Psoas muscle (tissue), 8 donors: ENCODE results near the gene SVOPL. TPM values are rescaled to one million over a fixed set of nuclear protein-coding genes. Genes with fewer than 3 reads are reported as not detected.

Experiments
- ATAC-seq, 4 donors: fragments of 200-7000 bp; cut with Tn5 transposase; one replicate each; pipeline ENCODE4 v1.9.1; 2020; ENCODE audit warnings: moderate library complexity in 3 of 4, mild to moderate bottlenecking in 2 of 4
- DNase-seq, 2 donors: peaks; one replicate each; pipeline ENCODE4 v3.0.0-alpha.2; 2020
- H3K27ac ChIP-seq: fragments of 200-600 bp; one replicate; pipeline ENCODE4 v1.8.0; 2022
- H3K27me3 ChIP-seq, 3 donors: fragments of 200-600 bp in 1 of 3; one replicate each; pipeline versions ENCODE4 v1.6.1 to v1.8.0; 2013 to 2022; ENCODE audit warnings: low read length in 2 of 3, mild to moderate bottlenecking in 2 of 3, moderate library complexity in 1 of 3; ENCODE audit not compliant: insufficient read depth in 3 of 3
- H3K36me3 ChIP-seq, 2 donors: fragments of 200-600 bp in 1 of 2; one replicate each; pipeline versions ENCODE4 v1.6.1 to v1.8.0; 2013 to 2022; ENCODE audit warnings: low read depth in 1 of 2, mild to moderate bottlenecking in 1 of 2, moderate library complexity in 1 of 2; ENCODE audit not compliant: insufficient read depth in 1 of 2
- H3K4me1 ChIP-seq: fragments of 200-600 bp; one replicate; pipeline ENCODE4 v1.8.0; 2022
- H3K4me3 ChIP-seq: fragments of 200-600 bp; one replicate; pipeline ENCODE4 v1.8.0; 2022; ENCODE audit warnings: mild to moderate bottlenecking
- H3K9me3 ChIP-seq: fragments of 200-600 bp; one replicate; pipeline ENCODE4 v1.8.0; 2022
- WGBS, 3 donors: extraction: QIAGEN DNeasy Blood & Tissue Kit; methylation state at CpG; one replicate each; pipeline versions ENCODE4 v1.1.6 to v1.1.7; 2013; 5-methylcytosine and 5-hydroxymethylcytosine counted together
- intact Hi-C, 2 donors: fragments of 100-400 bp; cut with DNase I; formaldehyde crosslinking; loops; one replicate each; pipeline versions ENCODE4 v1.11.0 to v1.14.2; 2022
- polyA plus RNA-seq, 3 donors: library from polyadenylated mRNA; stranded (reverse); fragments of 200-250 nt; gene quantifications; one replicate each; pipeline ENCODE4 v1.2.3, GENCODE V29; 2013
- total RNA-seq, 4 donors: library from RNA; stranded (reverse); fragmentation: NEBNext Ultra II Directional in 2 of 4; extraction: Animal tissue kit (Norgen Biotek cat#: 25700) in 2 of 4; gene quantifications; one replicate each; pipeline versions ENCODE4 v1.2.1 to v1.2.4, GENCODE V29; 2021 to 2023
- TF ChIP-seq, protein P1 (sequence below): fragments of 200-600 bp; IDR thresholded peaks from one replicate; pipeline ENCODE4 v1.8.0; 2022; ENCODE audit warnings: antibody characterized with exemption
- donor health status: healthy with polysubstance abuse.
- donor health status: DM: no; HTN: no; CAD: no; lungs with moderate emphysema.
- donor health status: Bipolar disorder and iron deficiency.
- donor health status: healthy.
- donor health status: DM: yes; HTN: yes; CAD: no.
- donor health status: DM: no; HTN: no; CAD: no.
- donor health status: DM: no; HTN: no; CAD: no.
- donor health status: DM: yes; HTN: yes; CAD: no.

Gene SVOPL
- total and polyA plus RNA-seq, 7 donors, result 0.01 TPM; not detected in 6

DNA sequence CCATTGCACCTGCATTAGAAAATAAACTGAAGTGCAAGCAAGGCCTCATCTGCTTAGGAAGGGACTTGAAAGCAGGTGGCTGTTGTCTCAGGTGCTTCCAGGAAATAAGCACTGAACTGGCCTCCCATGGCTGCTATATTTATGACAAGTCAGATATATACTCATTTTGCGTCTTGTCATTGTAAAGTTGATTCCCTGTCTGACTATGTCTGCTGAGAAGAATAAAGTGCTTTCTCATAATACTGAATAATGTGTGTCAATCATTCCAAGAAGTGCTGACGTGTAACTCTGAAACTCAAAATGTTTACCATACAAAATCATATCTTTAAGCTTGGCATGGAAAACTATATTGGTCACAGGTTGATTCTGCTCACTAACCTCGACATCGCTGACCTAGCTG, 44.9 kb upstream of the SVOPL start:
- Histone ChIP-seq H3K4me1 (no peaks in the 10 kb centered on the region), H3K9me3 (no peaks in the 10 kb centered on the region), H3K27ac (no peak overlapping the region), H3K27me3 (peaks cover 0 to 2% (median 0%) of the 10 kb centered on the region in 3 donors), H3K36me3 (no peaks in the 10 kb centered on the region), H3K4me3 (no peak overlapping the region)
- 85 to 88% (median 86%) methylated on average over 4 of the region's 4 CpGs for WGBS, 3 donors
- DNase-seq (no peak), ATAC-seq (no peak)
- intact Hi-C loops, result loop anchor here in 1 of 2 donors (10.0 kb wide), 1 partner anchor 581 kb away; no protein-coding TSS in a partner anchor
- TF ChIP-seq, protein P1, sequence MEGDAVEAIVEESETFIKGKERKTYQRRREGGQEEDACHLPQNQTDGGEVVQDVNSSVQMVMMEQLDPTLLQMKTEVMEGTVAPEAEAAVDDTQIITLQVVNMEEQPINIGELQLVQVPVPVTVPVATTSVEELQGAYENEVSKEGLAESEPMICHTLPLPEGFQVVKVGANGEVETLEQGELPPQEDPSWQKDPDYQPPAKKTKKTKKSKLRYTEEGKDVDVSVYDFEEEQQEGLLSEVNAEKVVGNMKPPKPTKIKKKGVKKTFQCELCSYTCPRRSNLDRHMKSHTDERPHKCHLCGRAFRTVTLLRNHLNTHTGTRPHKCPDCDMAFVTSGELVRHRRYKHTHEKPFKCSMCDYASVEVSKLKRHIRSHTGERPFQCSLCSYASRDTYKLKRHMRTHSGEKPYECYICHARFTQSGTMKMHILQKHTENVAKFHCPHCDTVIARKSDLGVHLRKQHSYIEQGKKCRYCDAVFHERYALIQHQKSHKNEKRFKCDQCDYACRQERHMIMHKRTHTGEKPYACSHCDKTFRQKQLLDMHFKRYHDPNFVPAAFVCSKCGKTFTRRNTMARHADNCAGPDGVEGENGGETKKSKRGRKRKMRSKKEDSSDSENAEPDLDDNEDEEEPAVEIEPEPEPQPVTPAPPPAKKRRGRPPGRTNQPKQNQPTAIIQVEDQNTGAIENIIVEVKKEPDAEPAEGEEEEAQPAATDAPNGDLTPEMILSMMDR, result no peak

DNA sequence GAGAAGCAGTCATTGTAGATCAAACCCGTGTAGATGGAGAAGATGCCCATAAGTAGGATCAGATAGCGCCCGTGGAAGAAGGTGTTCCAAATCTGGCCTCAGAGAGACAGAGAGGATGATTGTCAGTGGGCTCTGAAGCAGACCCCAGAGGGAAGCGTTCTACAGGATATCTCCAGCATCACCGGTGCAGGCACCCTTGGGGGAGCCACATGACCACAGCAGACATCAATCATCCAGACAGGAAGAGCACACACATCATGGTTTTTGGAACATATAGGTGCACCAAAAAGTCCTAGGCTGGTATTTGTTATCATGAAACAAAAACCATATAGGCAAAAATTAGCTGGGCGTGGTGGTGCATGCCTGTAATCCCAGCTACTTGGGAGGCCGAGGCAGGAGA, 44.0 kb upstream of the SVOPL start:
- no peak for DNase-seq
- whole genome bisulfite sequencing, 3 donors, result 91 to 94% (median 91%) methylated on average over 7 of the region's 7 CpGs
- intact Hi-C loops, result loop anchor here in 1 of 2 donors (10.0 kb wide), 1 partner anchor 580 kb away; no protein-coding TSS in a partner anchor
- Histone ChIP-seq H3K4me1 (no peaks in the 10 kb centered on the region), H3K36me3 (no peaks in the 10 kb centered on the region), H3K27ac (no peak overlapping the region), H3K4me3 (no peak overlapping the region), H3K27me3 (peaks cover 0 to 2% (median 0%) of the 10 kb centered on the region in 3 donors), H3K9me3 (no peaks in the 10 kb centered on the region)
- no peak for ATAC-seq
- TF ChIP-seq, protein P1, result no peak

DNA sequence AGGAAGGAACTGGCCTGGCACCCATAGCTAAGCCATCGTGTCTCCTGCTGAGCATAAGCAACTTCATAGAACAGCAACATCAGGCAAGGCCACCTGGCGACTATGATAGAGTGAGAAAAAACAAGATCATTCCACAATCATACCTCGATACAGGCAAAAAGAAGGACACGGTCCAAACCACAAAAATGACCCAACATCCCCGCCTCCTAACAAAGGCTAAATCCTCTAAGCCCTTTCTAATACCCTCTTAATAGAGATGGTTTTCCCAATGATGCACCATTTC, 40.2 kb upstream of the SVOPL start:
- no peaks in the 10 kb centered on the region for H3K36me3 ChIP-seq
- no peaks in the 10 kb centered on the region for H3K9me3 ChIP-seq
- WGBS, 3 donors, result 77 to 84% (median 81%) methylated on average over 5 of the region's 5 CpGs
- DNase-seq (no peak), ATAC-seq (no peak)
- H3K4me1 ChIP-seq, result no peaks in the 10 kb centered on the region
- intact Hi-C loops, result loop anchor here in 1 of 2 donors (10.0 kb wide), 1 partner anchor 577 kb away; no protein-coding TSS in a partner anchor
- no peaks in the 10 kb centered on the region for H3K27me3 ChIP-seq
- TF ChIP-seq, protein P1, result no peak
- no peak overlapping the region for H3K27ac ChIP-seq
- H3K4me3 ChIP-seq, result no peak overlapping the region

DNA sequence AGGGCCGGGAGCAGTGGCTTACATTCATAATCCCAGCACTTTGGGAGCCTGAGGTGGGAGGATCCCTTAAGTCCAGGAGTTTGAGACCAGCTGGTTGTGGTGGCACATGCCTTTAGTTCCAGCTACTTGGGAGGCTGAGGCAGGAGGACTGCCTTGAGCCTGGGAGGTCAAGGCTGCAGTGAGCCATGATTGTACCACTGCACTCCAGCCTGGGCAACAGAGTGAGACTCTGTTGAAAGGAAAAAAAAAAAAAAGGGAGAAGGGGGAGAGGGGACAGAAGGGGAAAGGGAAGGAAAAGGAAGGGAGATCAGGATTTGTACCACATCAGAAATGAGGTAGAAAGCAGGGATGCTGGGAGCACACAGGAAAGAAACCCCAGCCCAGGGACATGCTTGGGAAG, 38.7 kb upstream of the SVOPL start:
- DNase-seq (no peak), ATAC-seq (no peak)
- Histone ChIP-seq H3K4me1 (no peaks in the 10 kb centered on the region), H3K27me3 (no peaks in the 10 kb centered on the region), H3K36me3 (no peaks in the 10 kb centered on the region), H3K4me3 (no peak overlapping the region), H3K27ac (no peak overlapping the region), H3K9me3 (no peaks in the 10 kb centered on the region)
- 54 to 96% (median 61%) methylated on average over 1 of the region's 1 CpG for WGBS, 3 donors
- TF ChIP-seq, protein P1, result no peak
- intact Hi-C loops, result loop anchor here (2.0 to 10.0 kb wide), 4 partner anchors 575 to 1133 kb away; no protein-coding TSS in a partner anchor
